Hematopoietic multipotent progenitor cell treated with erythropoietin and hydrocortisone succinate and interleukin-3 and kit ligand, for 17 days (in vitro differentiated cells): ENCODE measurements around the gene LYST.
"Not testable (repeated sequence)": the region's sequence is repeated elsewhere in the genome, so short reads cannot be mapped to it uniquely, and the experiment has no call there.

ENCODE experiments used
- DNase-seq: peaks from one replicate; pipeline ENCODE4 v3.0.0-alpha.2; 2015; ENCODE audit warnings: low spot score

The LYST gene

GRCh38 chr1:235657747-235658526, 208.8 kb downstream of the LYST start:
- DNase-seq = peak; percentile 33

GRCh38 chr1:235657269-235657668, 209.4 kb downstream of the LYST start:
- no peak for DNase-seq

- DNase-seq = no peak
Observed at GRCh38 chr1:235652364-235652763, 214.3 kb downstream of the LYST start.

GRCh38 chr1:235651170-235651806, 215.4 kb downstream of the LYST start:
- no peak for DNase-seq

GRCh38 chr1:235650341-235651169, 216.2 kb downstream of the LYST start:
- DNase-seq = no peak

- DNase-seq = no peak
Observed at GRCh38 chr1:235649368-235650163, 217.1 kb downstream of the LYST start, which contains the start of gene GNG4. Gene GNG4, minus strand, starts transcription at chr1:235649784. Its CDS starts 65,946 bp downstream, at chr1:235583838.

- DNase-seq = no peak
Observed at GRCh38 chr1:235648954-235649367, 217.7 kb downstream of the LYST start.

GRCh38 chr1:235648407-235648907, 218.2 kb downstream of the LYST start:
- no peak for DNase-seq

- DNase-seq = not testable (repeated sequence)
Observed at GRCh38 chr1:235647537-235647936, 219.2 kb downstream of the LYST start.

- DNase-seq = no peak
Observed at GRCh38 chr1:235646463-235646862, 220.2 kb downstream of the LYST start.

- no peak for DNase-seq
Observed at GRCh38 chr1:235644693-235645305, 221.9 kb downstream of the LYST start.

GRCh38 chr1:235643837-235644692, 222.6 kb downstream of the LYST start:
- DNase-seq = no peak

- no peak for DNase-seq
Observed at GRCh38 chr1:235642943-235643371, 223.7 kb downstream of the LYST start.

- no peak for DNase-seq
Observed at GRCh38 chr1:235642011-235642942, 224.4 kb downstream of the LYST start.

- DNase-seq = no peak
Observed at GRCh38 chr1:235640580-235640979, 226.1 kb downstream of the LYST start.

GRCh38 chr1:235639226-235640205, 227.2 kb downstream of the LYST start:
- no peak for DNase-seq

- DNase-seq = not testable (repeated sequence)
Observed at GRCh38 chr1:235638612-235639011, 228.1 kb downstream of the LYST start.
